Peyer's patch (tissue), 4 donors: ENCODE results near the gene DAPL1. TPM values are rescaled to one million over a fixed set of nuclear protein-coding genes. Genes with fewer than 3 reads are reported as not detected.

Source experiments
- DNase-seq, 3 donors: peaks; one replicate each; pipeline ENCODE4 v3.0.0-alpha.2; 2017 to 2019
- H3K27ac ChIP-seq, 4 donors: fragments of 200-600 bp; sonication (generic); one replicate each; pipeline ENCODE4 v1.5.1; 2016 to 2019
- H3K27me3 ChIP-seq, 2 donors: fragments of 200-600 bp; sonication (generic); one replicate each; pipeline ENCODE4 v1.5.1; 2019
- H3K36me3 ChIP-seq, 3 donors: fragments of 200-600 bp; sonication (generic); one replicate each; pipeline ENCODE4 v1.5.1; 2016 to 2019
- H3K4me1 ChIP-seq, 4 donors: fragments of 200-600 bp; sonication (generic); one replicate each; pipeline ENCODE4 v1.5.1; 2016 to 2019
- H3K4me3 ChIP-seq, 4 donors: fragments of 200-600 bp; sonication (generic); 1 replicate in 3 of 4; 2 replicates in 1 of 4; pipeline ENCODE4 v1.5.1; 2016 to 2019; ENCODE audit warnings: mild to moderate bottlenecking in 1 of 4
- H3K9me3 ChIP-seq, 4 donors: fragments of 200-600 bp; sonication (generic); one replicate each; pipeline ENCODE4 v1.5.1; 2016 to 2019; ENCODE audit warnings: mild to moderate bottlenecking in 1 of 4
- POLR2A ChIP-seq, 2 donors: fragments of 450-650 bp; IDR thresholded peaks; one replicate each; pipeline ENCODE4 v1.5.1; 2017; ENCODE audit warnings: antibody characterized with exemption in 2 of 2, mild to moderate bottlenecking in 2 of 2, moderate library complexity in 2 of 2
- total RNA-seq, 4 donors: library from RNA; depleted of rRNA; stranded (reverse); fragments of >200 nt; gene quantifications; one replicate each; pipeline ENCODE4 v1.1.0, GENCODE V29; 2016
- TF ChIP-seq, protein P1 (sequence below), 6 experiments: fragments of 450-650 bp in 4 of 6; fragments of 200-600 bp in 2 of 6; sonication (generic) in 1 of 6; IDR thresholded peaks; one replicate each; pipeline ENCODE4 v1.5.1; 2017 to 2019; ENCODE audit warnings: antibody characterized with exemption in 6 of 6, mild to moderate bottlenecking in 3 of 6, moderate library complexity in 1 of 6

Gene DAPL1
- total RNA-seq, 4 donors from 2014 or later, result not detected

GRCh38 chr2:158750458-158751125 is 44.5 kb upstream of the DAPL1 start:
- H3K27ac ChIP-seq, result no peak overlapping the region
- H3K27me3 ChIP-seq, result no peaks in the 10 kb centered on the region
- no peaks in the 10 kb centered on the region for H3K9me3 ChIP-seq
- H3K36me3 ChIP-seq, result no peaks in the 10 kb centered on the region
- peaks cover 0 to 7% (median 0%) of the 10 kb centered on the region in 4 donors for H3K4me1 ChIP-seq
- TF ChIP-seq, protein P1, sequence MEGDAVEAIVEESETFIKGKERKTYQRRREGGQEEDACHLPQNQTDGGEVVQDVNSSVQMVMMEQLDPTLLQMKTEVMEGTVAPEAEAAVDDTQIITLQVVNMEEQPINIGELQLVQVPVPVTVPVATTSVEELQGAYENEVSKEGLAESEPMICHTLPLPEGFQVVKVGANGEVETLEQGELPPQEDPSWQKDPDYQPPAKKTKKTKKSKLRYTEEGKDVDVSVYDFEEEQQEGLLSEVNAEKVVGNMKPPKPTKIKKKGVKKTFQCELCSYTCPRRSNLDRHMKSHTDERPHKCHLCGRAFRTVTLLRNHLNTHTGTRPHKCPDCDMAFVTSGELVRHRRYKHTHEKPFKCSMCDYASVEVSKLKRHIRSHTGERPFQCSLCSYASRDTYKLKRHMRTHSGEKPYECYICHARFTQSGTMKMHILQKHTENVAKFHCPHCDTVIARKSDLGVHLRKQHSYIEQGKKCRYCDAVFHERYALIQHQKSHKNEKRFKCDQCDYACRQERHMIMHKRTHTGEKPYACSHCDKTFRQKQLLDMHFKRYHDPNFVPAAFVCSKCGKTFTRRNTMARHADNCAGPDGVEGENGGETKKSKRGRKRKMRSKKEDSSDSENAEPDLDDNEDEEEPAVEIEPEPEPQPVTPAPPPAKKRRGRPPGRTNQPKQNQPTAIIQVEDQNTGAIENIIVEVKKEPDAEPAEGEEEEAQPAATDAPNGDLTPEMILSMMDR (IDR thresholded peaks at IDR 0.05), result no peak
- TF ChIP-seq POLR2A (IDR thresholded peaks at IDR 0.05), result no peak
- H3K4me3 ChIP-seq, result no peak overlapping the region
- DNase-seq, result no peak

GRCh38 chr2:158753641-158754611 is 41.2 kb upstream of the DAPL1 start:
- Histone ChIP-seq H3K36me3 (no peaks in the 10 kb centered on the region), H3K4me3 (peak overlapping the region in 2 of 4 donors; percentile 17 to 33), H3K9me3 (no peaks in the 10 kb centered on the region), H3K27me3 (no peaks in the 10 kb centered on the region), H3K4me1 (peaks cover 0 to 7% (median 0%) of the 10 kb centered on the region in 4 donors), H3K27ac (no peak overlapping the region)
- peak in 1 of 3 donors; percentile 72 for DNase-seq
- no peak for TF ChIP-seq POLR2A (IDR thresholded peaks at IDR 0.05)
- TF ChIP-seq, protein P1 (IDR thresholded peaks at IDR 0.05), result peak; percentile 59 to 88 (median 83)

- H3K27ac ChIP-seq, result no peak overlapping the region
- H3K4me1 ChIP-seq, result peaks cover 0 to 7% (median 0%) of the 10 kb centered on the region in 4 donors
- TF ChIP-seq POLR2A (IDR thresholded peaks at IDR 0.05), result no peak
- TF ChIP-seq, protein P1 (IDR thresholded peaks at IDR 0.05), result no peak
- H3K27me3 ChIP-seq, result no peaks in the 10 kb centered on the region
- no peak for DNase-seq
- H3K9me3 ChIP-seq, result no peaks in the 10 kb centered on the region
- H3K4me3 ChIP-seq, result no peak overlapping the region
- no peaks in the 10 kb centered on the region for H3K36me3 ChIP-seq
These were observed 39.6 kb upstream of the DAPL1 start for GRCh38 chr2:158755310-158756087.

DNA sequence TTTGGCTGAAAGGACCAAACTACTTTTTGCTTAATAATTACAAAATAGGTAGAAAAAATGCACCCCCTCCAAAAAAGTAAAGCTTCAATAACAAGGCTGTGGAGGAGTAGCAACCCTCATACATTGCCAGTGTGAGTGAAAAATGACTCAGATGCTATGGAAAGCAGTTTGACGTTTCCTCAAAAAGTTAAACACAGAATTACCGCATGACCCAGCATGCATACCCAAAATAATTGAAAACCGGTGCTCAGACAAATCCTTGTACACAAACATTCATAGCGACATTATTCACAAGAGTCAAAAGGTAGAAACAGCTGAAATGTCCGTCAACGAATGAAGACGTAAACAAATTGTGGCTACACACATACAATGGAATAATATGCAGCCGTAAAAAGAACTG is 38.8 kb upstream of the DAPL1 start:
- no peak for TF ChIP-seq POLR2A (IDR thresholded peaks at IDR 0.05)
- TF ChIP-seq, protein P1 (IDR thresholded peaks at IDR 0.05), result no peak
- H3K4me1 ChIP-seq, result peaks cover 0 to 7% (median 0%) of the 10 kb centered on the region in 4 donors
- no peak for DNase-seq

DNA sequence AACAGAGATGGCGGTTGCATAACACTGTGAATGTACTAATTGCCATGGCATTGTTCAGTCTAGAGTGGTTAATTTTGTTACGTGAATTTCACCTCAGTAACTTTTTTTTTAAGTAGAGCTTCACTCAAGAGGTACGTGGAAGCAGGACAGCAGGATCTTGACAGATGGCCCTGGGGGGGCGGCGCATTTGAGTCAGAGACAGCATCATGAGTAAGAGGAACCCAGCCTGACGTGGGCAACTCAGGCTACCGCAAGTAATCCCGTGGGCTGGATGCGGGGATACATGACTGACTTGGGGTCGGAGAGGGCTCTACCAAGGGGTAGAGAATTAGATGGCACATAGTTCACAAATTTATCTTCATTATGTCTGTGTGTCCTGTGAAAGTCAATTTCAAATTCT is 38.1 kb upstream of the DAPL1 start:
- no peaks in the 10 kb centered on the region for H3K9me3 ChIP-seq
- no peaks in the 10 kb centered on the region for H3K27me3 ChIP-seq
- H3K27ac ChIP-seq, result no peak overlapping the region
- TF ChIP-seq, protein P1 (IDR thresholded peaks at IDR 0.05), result no peak
- no peak for TF ChIP-seq POLR2A (IDR thresholded peaks at IDR 0.05)
- no peak for DNase-seq
- H3K4me3 ChIP-seq, result no peak overlapping the region
- H3K4me1 ChIP-seq, result peaks cover 0 to 7% (median 0%) of the 10 kb centered on the region in 4 donors
- no peaks in the 10 kb centered on the region for H3K36me3 ChIP-seq

More for the DNA sequence above, 38.8 kb upstream of the DAPL1 start:
- no peaks in the 10 kb centered on the region for H3K9me3 ChIP-seq
- H3K4me3 ChIP-seq, result no peak overlapping the region
- no peaks in the 10 kb centered on the region for H3K27me3 ChIP-seq
- no peak overlapping the region for H3K27ac ChIP-seq
- no peaks in the 10 kb centered on the region for H3K36me3 ChIP-seq
